ENCODE results near the gene DOCK4. TPM values are rescaled to one million over a fixed set of nuclear protein-coding genes. Genes with fewer than 3 reads are reported as not detected.
A peak's percentile ranks its signal among the peaks of the same experiment; 100 is the strongest.

DOCK4 gene
- total and polyA plus RNA-seq, 4 donors, result 7.2 to 48.9 (median 12.8) TPM

GRCh38 chr7:111992601-111993000 is 213.6 kb downstream of the DOCK4 start:
- TF ChIP-seq MAX (IDR thresholded peaks at IDR 0.05) (no peak), RAD21 (IDR thresholded peaks at IDR 0.05) (no peak), SP1 (IDR thresholded peaks at IDR 0.05) (no peak), FOXA2 (IDR thresholded peaks at IDR 0.05) (no peak), JUND (IDR thresholded peaks at IDR 0.05) (no peak), RXRA (IDR thresholded peaks at IDR 0.05) (no peak)
- Histone ChIP-seq H3K27me3 (ENCODE audit: control insufficient read depth in 4 of 4, insufficient read depth in 4 of 4, low read length in 3 of 4) (no peaks in the 10 kb centered on the region), H3K4me1 (ENCODE audit: control insufficient read depth in 4 of 4, insufficient read depth in 4 of 4, low read length in 3 of 4) (no peaks in the 10 kb centered on the region), H3K36me3 (ENCODE audit: control insufficient read depth in 4 of 4, insufficient read depth in 3 of 4, low read depth in 1 of 4, low read length in 3 of 4) (peaks cover 0 to 11% (median 5%) of the 10 kb centered on the region in 4 donors), H3K27ac (ENCODE audit: low read depth in 1 of 2, low read length in 2 of 2) (no peak overlapping the region), H3K9me3 (ENCODE audit: control insufficient read depth in 4 of 4, low read length in 3 of 4) (no peaks in the 10 kb centered on the region), H3K9ac (ENCODE audit: low read depth in 1 of 2, low read length in 2 of 2) (no peak overlapping the region), H3K4me3 (ENCODE audit: low read depth in 1 of 3, low read length in 3 of 3) (no peak overlapping the region)
- WGBS, result 91% methylated on average over 4 of the region's 4 CpGs
- no peak for DNase-seq (ENCODE audit: low spot score)

- TF ChIP-seq HNF4G (IDR thresholded peaks at IDR 0.05), result no peak
- H3K4me1 ChIP-seq (ENCODE audit: control insufficient read depth in 4 of 4, insufficient read depth in 4 of 4, low read length in 3 of 4), result no peaks in the 10 kb centered on the region
- DNase-seq (ENCODE audit: low spot score), result no peak
- peaks cover 2 to 14% (median 6%) of the 10 kb centered on the region in 4 donors for H3K36me3 ChIP-seq (ENCODE audit: control insufficient read depth in 4 of 4, insufficient read depth in 3 of 4, low read depth in 1 of 4, low read length in 3 of 4)
- H3K27me3 ChIP-seq (ENCODE audit: control insufficient read depth in 4 of 4, insufficient read depth in 4 of 4, low read length in 3 of 4), result no peaks in the 10 kb centered on the region
- H3K9ac ChIP-seq (ENCODE audit: low read depth in 1 of 2, low read length in 2 of 2), result no peak overlapping the region
- H3K9me3 ChIP-seq (ENCODE audit: control insufficient read depth in 4 of 4, low read length in 3 of 4), result no peaks in the 10 kb centered on the region
- no peak overlapping the region for H3K27ac ChIP-seq (ENCODE audit: low read depth in 1 of 2, low read length in 2 of 2)
- 95% methylated on average over 3 of the region's 3 CpGs for WGBS
- H3K4me3 ChIP-seq (ENCODE audit: low read depth in 1 of 3, low read length in 3 of 3), result no peak overlapping the region
Measured at GRCh38 chr7:111990643-111991042, 215.6 kb downstream of the DOCK4 start.

GRCh38 chr7:111987886-111988285 is 218.3 kb downstream of the DOCK4 start:
- Histone ChIP-seq H3K4me1 (ENCODE audit: control insufficient read depth in 4 of 4, insufficient read depth in 4 of 4, low read length in 3 of 4) (no peaks in the 10 kb centered on the region), H3K27ac (ENCODE audit: low read depth in 1 of 2, low read length in 2 of 2) (peak overlapping the region; percentile 39 to 48), H3K27me3 (ENCODE audit: control insufficient read depth in 4 of 4, insufficient read depth in 4 of 4, low read length in 3 of 4) (no peaks in the 10 kb centered on the region), H3K4me3 (ENCODE audit: low read depth in 1 of 3, low read length in 3 of 3) (no peak overlapping the region), H3K9me3 (ENCODE audit: control insufficient read depth in 4 of 4, low read length in 3 of 4) (no peaks in the 10 kb centered on the region), H3K36me3 (ENCODE audit: control insufficient read depth in 4 of 4, insufficient read depth in 3 of 4, low read depth in 1 of 4, low read length in 3 of 4) (peaks cover 0 to 22% (median 19%) of the 10 kb centered on the region in 4 donors), H3K9ac (ENCODE audit: low read depth in 1 of 2, low read length in 2 of 2) (no peak overlapping the region)
- no peak for DNase-seq (ENCODE audit: low spot score)
- TF ChIP-seq RAD21 (IDR thresholded peaks at IDR 0.05) (no peak), ATF3 (IDR thresholded peaks at IDR 0.05) (no peak)
- WGBS, result 83% methylated on average over 1 of the region's 1 CpG

GRCh38 chr7:111987115-111987826 is 218.9 kb downstream of the DOCK4 start:
- peaks cover 0 to 22% (median 20%) of the 10 kb centered on the region in 4 donors for H3K36me3 ChIP-seq (ENCODE audit: control insufficient read depth in 4 of 4, insufficient read depth in 3 of 4, low read depth in 1 of 4, low read length in 3 of 4)
- peak overlapping the region in 1 of 2 donors; percentile 48 for H3K27ac ChIP-seq (ENCODE audit: low read depth in 1 of 2, low read length in 2 of 2)
- H3K4me3 ChIP-seq (ENCODE audit: low read depth in 1 of 3, low read length in 3 of 3), result no peak overlapping the region
- TF ChIP-seq JUND (IDR thresholded peaks at IDR 0.05) (peak in 1 of 2 donors; percentile 19), FOXA2 (IDR thresholded peaks at IDR 0.05) (no peak), RAD21 (IDR thresholded peaks at IDR 0.05) (no peak), SP1 (IDR thresholded peaks at IDR 0.05) (no peak), EGR1 (IDR thresholded peaks at IDR 0.05; ENCODE audit: low read depth in 2 of 2) (no peak), YY1 (IDR thresholded peaks at IDR 0.05) (peak; percentile 20), CTCF (IDR thresholded peaks at IDR 0.05; ENCODE audit: low read depth, low read length, missing input control) (no peak), ATF3 (IDR thresholded peaks at IDR 0.05) (no peak), RXRA (IDR thresholded peaks at IDR 0.05) (no peak)
- H3K4me1 ChIP-seq (ENCODE audit: control insufficient read depth in 4 of 4, insufficient read depth in 4 of 4, low read length in 3 of 4), result no peaks in the 10 kb centered on the region
- DNase-seq (ENCODE audit: low spot score), result no peak
- 69% methylated on average over 6 of the region's 6 CpGs for WGBS
- H3K27me3 ChIP-seq (ENCODE audit: control insufficient read depth in 4 of 4, insufficient read depth in 4 of 4, low read length in 3 of 4), result no peaks in the 10 kb centered on the region
- no peaks in the 10 kb centered on the region for H3K9me3 ChIP-seq (ENCODE audit: control insufficient read depth in 4 of 4, low read length in 3 of 4)
- H3K9ac ChIP-seq (ENCODE audit: low read depth in 1 of 2, low read length in 2 of 2), result no peak overlapping the region

Data from liver (tissue), 9 donors.